GM19239 (cell line): ENCODE data around the gene BAIAP2.
A peak's percentile ranks its signal among the peaks of the same experiment; 100 is the strongest.

Experiments
- DNase-seq: peaks from one replicate; pipeline ENCODE4 v3.0.0; 2011; ENCODE audit warnings: low spot score; ENCODE audit not compliant: insufficient read length
- FAIRE-seq: peaks from 2 replicates; lab custom pipeline; 2011; peaks lifted over from hg19 to GRCh38; lab: Jason Lieb, UNC

Gene BAIAP2, protein sequence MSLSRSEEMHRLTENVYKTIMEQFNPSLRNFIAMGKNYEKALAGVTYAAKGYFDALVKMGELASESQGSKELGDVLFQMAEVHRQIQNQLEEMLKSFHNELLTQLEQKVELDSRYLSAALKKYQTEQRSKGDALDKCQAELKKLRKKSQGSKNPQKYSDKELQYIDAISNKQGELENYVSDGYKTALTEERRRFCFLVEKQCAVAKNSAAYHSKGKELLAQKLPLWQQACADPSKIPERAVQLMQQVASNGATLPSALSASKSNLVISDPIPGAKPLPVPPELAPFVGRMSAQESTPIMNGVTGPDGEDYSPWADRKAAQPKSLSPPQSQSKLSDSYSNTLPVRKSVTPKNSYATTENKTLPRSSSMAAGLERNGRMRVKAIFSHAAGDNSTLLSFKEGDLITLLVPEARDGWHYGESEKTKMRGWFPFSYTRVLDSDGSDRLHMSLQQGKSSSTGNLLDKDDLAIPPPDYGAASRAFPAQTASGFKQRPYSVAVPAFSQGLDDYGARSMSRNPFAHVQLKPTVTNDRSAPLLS

DNA sequence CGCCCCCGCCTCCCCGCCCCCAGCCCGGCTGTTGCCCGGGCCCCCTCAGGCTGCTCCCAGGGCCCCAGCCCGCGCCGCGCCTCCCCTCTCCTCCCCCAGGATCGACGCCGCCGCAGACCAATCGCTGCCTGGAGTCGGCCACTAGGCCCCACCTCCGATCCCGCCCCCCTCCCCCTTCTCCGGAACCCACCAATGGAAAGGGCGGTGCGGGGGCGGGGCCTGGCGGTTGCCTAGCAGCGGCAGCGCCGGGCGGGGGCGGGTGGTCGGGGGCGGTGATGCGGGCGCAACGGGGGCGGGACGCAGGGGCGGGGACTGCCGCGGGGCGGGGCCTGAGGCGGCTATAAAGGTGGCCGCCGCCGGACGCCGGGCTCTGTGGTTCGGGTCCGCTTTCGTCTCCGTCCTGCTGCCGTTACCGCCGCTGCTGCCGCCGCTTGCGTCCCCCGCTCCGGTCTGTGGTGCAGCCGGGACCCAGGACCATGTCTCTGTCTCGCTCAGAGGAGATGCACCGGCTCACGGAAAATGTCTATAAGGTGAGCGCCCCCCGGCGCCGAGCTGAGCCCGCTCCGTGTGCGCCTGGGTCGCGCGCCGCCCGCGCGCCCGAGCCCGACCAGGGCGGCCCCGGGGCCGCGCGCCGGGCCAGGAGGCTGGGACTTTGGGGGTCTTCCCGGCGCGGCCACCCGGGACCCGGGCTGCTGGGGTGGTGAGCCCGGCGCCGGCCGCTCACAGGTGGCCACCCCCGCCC lies at the start of gene BAIAP2:
Gene BAIAP2 (plus strand): TSS at position 373 of the 742 bp plus-strand sequence. CDS start 104 bp downstream, at position 477.
- DNase-seq: peak; percentile 100
- FAIRE-seq: no peak

DNA sequence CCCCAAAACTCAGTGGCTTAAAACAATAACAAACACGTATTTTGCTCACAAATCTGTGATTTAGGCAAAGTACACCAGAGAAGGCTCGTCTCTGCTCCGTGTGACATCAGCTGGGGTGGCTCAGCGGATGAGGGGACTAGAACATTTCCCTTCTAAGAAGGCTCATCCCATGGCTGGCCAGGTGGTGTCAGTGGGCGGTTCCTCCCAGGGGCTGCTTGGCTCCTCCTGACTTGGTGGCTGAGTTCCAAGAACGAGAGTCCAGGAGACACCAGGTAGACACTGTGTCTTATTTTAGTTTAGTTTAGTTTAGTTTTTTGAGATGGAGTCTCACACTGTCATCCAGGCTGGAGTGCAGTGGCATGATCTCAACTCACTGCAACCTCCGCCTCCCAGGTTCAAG lies 48.9 kb upstream of the BAIAP2 start:
- no peak for FAIRE-seq
- DNase-seq: no peak

DNA sequence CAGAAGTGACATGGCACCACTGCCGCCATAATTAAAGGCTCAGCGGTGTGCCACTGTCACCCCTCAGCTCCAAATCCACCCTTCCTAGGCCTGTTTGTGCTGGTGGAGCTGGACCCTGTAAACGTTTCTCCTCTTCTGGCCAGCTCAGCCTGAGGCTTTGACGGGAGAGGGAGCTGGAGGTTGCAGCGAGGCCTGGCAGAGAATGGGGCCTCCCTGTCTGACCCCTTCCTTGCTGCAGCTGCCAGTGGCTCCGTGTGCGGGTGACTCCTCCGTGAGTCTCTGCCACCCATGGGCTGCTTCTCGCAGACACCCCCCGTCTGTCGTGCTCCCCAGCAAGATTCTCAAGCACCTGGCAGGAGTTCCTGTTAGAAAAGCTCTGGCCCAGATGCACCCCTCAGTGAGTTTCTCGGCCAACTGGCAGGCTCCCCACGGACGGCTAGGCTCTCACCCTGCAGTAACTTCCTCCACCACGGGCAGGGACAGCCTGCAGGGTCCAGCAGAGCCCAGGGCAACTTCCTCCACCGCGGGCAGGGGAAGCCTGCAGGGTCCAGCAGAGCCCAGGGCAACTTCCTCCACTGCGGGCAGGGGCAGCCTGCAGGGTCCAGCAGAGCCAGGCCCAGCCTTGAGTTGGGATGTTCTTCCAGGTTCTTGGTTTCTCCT lies 48.0 kb upstream of the BAIAP2 start:
- no peak for DNase-seq
- no peak for FAIRE-seq

DNA sequence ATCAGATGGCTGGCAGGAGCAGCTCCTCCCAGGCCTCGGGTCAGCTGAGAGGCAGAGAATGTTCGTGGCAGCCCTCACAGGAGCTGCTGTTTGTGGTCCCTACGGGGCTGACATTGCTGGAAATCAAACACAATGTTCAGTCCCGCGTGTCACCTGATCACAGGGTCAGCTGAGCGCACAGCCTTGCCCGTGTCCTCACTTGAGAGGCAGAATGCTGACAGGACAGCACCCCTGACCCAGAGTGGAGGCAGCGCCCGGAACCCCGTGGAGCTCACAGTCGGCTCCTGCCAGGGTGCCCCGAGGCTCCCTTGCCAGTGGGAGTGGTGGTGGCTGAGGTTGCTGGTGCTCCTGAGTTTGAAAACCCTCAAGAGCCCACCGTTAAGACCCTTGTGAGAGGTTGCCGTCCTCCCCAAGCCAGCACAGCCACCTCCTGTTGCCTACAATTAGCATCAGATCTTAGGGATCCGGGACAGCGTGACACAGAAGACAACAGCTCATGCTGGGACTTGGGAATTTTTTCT lies 47.0 kb upstream of the BAIAP2 start:
- FAIRE-seq (no peak), DNase-seq (no peak)

DNA sequence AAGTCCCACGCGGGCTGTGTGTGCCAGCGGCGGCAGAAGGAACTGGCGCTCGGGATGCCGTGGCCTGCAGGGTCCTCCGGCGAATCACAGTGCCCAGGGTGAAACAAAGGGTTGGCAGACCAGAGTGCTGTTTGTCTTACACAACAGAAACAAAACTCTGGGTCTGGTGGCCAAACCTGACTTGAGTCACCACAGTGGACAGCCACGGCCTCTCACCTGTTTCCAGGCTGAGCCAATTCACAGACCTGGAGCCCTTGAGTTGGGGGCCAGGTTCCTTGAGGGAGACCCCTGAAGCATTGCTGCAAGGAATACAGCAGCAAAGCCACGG lies 45.4 kb upstream of the BAIAP2 start:
- DNase-seq: no peak
- FAIRE-seq: no peak

DNA sequence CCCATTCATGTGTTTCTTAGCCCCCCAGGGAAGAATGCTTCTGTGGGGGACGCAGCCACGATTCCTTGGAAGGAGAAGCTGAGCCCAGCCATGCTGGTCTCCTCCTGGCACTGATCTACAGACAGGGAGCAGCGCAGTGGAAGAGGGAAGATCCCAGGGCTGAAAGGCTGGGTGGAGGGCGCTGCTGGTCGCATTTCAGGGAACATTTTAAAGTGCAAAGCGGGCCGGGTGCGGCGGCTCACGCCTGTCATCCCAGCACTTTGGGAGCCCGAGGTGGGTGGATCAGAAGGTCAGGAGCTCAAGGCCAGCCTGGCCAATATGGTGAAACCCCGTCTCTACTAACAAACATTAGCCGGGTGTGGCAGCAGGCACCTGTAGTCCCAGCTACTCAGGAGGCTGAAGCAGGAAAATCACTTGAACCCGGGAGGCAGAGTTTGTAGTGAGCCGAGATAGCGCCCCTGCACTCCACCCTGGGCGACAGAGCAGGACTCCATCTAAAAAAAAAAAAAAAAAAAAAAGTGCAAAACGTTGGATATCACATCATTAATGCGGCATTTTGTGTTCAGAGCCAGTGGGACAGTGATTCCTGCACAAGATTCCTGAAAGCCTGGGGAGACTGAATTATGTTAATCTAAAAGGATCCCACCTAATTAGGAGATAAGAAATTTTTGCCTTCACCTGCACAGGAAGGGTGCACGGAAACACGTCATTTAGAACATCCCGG lies 43.9 kb upstream of the BAIAP2 start:
- DNase-seq (no peak), FAIRE-seq (peak; percentile 63)

DNA sequence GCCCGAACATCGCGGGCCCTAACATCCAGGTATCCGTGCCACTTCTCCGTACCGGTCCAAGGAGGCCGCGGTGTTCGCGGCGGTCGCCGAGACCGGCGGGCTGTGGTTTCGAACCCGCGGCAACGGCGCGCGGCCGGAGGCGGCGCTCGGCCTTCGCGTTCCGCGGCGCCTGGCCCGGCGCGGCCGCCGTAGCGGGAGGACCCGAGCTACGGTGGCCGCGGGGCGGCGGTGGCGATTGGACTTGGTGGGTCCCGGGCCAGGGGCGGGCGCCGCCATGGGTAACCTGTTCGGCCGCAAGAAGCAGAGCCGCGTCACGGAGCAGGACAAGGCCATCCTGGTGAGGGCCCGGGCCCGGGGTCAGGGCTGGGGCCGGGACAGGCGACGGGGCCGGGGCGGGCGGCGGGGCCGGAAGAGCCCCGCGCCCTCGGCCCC lies 43.3 kb upstream of the BAIAP2 start, which contains the start of gene CHMP6:
Gene CHMP6 (plus strand): TSS at position 197 of the 432 bp plus-strand sequence. CDS start 78 bp downstream, at position 275.
- FAIRE-seq (no peak), DNase-seq (peak; percentile 93)

DNA sequence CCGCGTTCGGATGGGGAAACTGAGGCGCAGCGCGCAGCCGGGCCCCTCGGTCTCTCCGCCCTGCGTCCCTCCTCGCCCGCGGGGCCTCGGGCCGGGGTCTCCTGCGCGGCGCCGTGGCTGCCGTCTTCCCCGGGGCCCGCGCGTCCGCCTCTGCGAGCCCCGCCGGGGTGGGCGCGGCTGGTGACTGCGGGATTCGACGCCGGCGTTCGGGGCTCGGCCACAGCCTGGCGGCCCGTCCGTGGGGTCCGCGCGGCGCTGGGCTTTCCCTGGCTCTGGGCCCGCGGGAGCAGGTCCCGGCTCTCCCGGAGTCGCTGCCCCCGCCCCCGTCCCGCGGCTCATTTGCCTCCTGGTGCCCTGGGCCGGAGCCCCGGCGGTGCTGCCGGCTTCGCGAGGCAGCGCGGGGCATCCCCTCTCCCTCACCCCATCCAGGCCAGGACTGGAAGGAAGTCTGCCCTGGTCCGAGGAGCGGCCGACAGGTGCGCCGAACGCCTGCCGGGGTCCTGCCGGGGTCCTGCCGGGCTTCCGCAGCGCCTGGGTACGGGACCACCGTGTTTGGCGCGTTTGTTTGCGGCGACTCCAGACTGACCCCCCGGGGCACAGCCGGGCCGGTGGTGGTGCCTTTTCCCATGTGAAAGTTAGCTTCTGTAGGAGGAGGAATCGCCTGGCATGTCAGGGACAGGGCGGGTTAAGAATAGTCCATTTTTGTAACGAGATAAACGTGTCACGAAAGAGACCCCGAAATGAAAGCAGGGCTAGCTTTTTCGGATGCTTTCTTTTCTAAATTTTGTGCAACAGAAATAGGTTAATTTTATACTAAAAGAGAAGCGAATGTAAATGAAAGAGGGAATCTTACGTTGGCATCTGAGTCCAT lies 42.6 kb upstream of the BAIAP2 start:
- DNase-seq: peak; percentile 68
- no peak for FAIRE-seq

DNA sequence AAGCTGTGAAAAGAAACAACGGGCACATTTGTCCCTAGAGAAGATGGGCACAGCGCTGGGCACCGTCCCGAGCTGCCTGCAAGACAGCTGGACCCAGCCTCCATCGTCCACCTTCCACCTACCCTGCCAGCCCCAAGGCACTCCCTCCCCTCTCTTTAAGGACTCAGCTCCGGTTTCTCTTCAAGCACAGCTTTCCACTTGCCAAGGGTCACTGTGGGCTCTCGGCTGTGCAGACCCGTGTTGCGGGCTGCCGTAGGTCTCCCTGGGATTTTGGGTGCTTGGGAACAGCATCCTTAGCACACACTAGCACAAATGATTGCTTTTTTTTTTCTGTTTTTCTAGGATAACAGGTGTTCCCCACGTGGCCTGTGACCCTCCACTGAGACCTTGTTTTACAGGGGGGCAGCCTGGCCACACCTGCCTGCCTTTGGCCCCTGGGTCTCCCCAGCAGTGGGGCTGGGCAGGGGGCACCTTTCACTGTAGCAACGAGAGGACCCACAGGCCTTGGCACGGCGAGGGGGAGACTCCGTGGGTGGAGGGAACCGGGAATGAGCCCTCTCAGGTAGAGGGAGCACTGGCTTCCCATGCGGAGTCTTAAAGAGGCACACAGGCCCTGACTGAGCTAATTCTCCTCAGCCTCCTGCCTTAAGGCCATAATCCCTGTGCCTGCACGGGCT lies 41.9 kb upstream of the BAIAP2 start:
- DNase-seq (peak; percentile 39), FAIRE-seq (no peak)

DNA sequence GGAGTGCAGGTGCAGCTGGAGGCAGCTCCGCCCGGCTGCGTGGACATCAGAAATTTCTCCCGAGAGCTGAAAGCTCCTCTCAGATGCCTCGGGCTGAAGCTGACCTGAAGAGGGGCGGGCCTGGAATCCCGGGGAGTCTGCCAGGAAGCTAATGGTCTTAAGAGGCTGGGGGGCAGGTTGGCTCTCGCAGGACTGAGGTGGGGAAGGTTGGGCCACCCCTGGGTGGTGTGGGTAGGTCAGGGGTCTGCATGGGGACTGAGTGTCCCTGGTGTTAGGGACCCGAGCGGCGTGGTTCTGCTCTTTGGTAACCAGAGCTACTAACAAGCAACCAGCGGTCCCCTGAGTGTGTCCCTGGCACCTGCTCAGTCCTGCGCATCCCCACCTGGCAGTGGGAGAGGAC lies 39.8 kb upstream of the BAIAP2 start:
- DNase-seq (no peak), FAIRE-seq (no peak)

DNA sequence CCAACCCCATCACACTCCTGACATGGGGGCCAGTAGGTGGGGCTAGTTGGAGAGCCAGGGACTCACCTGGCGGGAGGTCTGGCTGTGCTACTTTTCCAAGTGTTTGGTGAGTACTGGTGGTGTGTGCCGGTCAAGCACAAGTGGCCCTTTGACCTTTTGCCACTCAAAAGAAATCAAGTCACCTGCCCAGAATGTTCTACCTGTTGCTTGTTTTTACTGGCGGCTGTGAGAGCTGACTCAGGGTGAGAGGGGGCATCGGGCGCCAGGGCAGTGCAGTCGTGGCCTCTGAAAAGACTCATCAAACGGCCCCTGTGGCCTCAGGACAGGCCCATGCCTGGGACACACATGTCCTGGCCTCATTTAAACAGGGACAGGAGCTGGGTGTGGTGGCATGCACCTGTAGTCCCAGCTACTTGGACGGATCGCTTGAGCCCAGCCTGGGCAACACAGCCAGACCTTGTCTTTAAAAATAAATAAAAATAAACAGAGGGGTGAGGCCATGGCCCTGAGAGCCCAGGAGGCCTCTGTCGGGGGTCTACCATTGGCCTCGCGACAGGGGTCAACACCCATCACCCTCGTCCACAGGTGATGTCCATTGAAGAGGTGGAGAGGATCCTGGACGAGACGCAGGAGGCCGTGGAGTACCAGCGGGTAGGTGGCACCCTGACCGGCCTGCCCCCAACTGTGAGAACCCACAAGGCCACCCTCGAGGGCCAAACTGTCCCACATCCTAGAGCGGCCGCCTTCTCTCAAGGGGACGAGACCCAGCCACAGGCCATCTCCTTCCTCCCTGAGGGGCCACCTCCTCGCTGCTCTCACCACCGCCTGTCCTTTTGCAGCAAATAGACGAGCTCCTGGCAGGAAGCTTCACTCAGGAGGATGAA lies 38.3 kb upstream of the BAIAP2 start:
- DNase-seq (no peak), FAIRE-seq (no peak)

DNA sequence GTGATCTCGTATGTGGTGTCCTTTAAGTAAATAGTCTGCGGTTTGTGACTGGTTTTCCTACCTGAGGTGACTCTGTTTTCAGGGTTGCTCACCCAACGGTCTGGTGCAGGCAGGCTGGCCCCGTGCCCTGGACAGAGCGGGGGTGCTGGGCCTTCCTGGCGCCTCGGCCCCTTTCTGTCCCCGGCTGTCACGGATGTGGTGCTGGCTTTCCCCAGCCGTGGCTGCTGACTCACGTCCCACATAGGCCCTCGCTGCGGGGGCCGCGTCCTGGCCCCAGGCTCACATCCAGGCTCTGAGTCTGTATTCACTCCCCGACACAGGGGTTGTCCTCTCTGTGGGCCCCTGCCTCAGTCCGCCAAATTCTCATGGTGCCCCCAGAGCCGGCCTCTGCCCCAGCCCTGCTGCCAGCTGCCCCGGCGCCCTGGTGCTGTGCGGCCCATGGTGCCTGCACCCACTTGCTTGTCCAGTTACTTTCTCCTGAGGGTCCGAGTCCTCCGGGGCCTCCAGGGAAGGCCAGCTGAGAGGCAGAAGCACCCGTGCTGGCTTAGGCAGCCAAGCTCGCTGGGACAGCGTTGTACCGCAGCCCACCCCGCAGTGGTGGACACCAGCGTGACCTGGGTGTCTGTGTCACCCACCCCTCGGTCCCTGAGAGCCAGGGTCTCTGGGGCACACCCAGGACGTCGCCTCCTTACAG lies 37.4 kb upstream of the BAIAP2 start:
- no peak for DNase-seq
- FAIRE-seq: no peak

DNA sequence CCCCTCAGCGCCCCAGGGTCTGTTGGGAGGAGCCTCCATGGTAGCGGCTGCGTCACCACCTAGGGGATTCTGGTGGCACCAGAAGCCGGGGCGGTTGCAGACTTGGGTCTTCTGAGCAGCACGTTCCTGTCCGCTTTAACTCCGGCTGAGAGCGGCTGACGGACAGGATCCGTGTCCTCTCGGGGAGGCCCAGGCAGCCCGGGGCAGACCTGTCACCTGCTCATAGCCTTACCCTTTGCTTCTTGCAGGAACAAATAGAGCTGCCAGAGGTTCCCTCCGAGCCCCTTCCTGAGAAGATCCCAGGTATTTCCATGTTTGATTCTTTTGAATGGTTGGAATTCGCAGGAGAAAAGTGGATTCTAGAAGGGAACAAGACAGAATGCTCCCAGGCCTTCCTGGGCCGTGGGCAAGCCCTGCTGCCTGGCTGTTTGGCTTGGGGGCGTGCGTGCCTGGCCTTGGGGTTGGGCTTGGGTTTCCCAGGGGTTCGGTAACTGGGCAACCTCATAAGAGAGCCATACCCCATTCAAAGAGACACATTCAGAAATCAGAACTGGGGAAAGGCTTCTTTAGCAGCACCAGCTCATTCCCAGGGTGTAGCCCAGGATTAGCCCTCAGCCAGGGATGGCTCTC lies 36.7 kb upstream of the BAIAP2 start:
- DNase-seq (no peak), FAIRE-seq (no peak)

DNA sequence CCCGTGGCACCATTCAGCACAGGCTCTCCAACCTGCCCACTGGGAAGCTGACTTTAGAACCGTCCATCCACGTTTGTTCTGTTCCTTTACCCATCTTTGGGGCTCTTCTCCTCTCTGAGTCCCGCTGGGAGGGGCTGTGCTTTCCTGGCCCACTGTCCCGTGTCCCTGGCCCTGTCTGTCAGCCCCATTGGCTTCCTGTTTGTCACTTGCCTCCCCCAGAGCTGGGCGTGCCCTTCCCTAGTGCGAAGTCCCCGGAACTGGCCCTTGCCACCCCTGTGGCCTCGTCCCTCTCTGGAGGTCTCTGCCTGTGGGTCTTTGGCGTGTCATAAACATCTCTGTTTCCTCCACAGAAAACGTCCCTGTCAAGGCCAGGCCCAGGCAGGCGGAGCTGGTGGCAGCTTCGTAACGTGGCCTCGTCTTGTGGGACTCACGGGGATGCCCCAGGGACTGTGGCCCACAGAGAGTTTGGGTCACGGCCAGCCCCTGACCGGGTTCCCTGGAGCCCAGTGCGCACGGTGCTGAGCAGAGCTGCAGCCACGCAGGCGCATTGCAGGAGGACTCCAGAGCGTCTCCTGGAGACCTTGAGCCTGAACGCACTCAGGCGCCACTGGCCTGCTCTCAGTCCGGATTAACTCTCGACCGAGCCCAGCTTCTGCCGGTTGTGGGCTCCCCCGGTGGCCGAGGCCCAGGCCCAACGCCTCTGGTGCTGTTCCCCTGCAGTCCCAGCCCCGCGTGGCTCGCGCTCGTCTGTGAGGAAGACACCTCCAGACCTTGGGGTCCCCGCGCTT lies 36.0 kb upstream of the BAIAP2 start:
- FAIRE-seq (no peak), DNase-seq (no peak)

DNA sequence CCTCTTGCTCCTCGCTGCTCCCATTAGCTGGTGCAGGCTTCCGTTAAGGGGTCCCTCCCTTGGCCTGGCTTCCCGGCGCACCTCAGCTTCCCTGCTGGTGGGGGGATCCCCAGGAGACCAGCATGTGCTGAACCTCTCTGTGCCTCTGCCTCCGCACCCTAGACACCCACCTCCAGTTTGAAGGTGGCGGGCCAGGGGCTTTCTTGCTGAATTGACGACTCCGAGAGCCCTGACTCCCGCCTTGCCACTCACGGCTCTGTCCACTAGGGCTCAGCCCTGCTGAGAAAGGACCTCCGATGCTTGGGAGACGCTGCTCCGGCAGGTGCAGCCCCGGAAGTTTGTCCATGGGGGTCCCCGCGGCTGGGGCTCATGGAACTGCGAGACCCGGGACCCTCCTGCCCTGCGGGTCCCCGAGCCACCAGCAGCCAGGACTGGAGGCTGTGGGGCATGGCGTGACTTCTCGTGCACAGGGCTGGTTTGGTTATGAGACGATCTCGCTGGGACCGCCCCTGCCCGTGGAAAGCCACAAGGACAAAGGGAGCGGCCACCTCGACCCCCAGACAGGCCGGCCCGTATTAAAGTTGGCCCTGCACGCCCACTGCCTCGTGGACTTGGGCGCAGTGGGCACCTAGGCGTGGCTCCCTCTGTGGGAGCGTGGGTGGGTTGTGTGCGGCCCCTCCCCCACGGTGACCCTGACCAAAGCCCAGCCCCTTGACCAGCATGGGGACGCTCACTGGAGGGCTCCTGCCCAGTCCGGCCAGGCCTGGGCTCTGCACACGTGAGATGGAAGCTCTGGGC lies 35.2 kb upstream of the BAIAP2 start:
- no peak for FAIRE-seq
- no peak for DNase-seq
